PC-3 (cell line): ENCODE results near the gene PADI6. TPM values are rescaled to one million over a fixed set of nuclear protein-coding genes. Genes with fewer than 3 reads are reported as not detected.

Experiments
- ATAC-seq: fragments of 200-7000 bp; cut with Tn5 transposase; 2 replicates; pipeline ENCODE4 v1.9.1; 2020; ENCODE audit warnings: mild to moderate bottlenecking, moderate library complexity
- BruUV-seq: library from RNA; stranded (reverse); fragments of 400-500 nt; replicated peaks from 2 replicates; lab custom pipeline; 2021; lab: Mats Ljungman, UMichigan
- CTCF ChIA-PET: fragments of 300-600 bp; sonication (Branson Sonifier 250); formaldehyde crosslinking; loops from one replicate; lab custom pipeline; 2022; ENCODE audit warnings: antibody characterized with exemption; lab: Charles Lee
- POLR2A ChIA-PET: fragments of 300-600 bp; sonication (Branson Sonifier 250); formaldehyde crosslinking; loops from one replicate; lab custom pipeline; 2022; ENCODE audit warnings: antibody characterized with exemption; ENCODE audit not compliant: unreplicated experiment; lab: Charles Lee
- DNase-seq: peaks from one replicate; pipeline ENCODE4 v3.0.0-alpha.2; 2015
- H2AFZ ChIP-seq: fragments of 300-600 bp; sonication (generic); 2 replicates; pipeline ENCODE4 v1.6.0; 2016; ENCODE audit warnings: antibody characterized with exemption, low read length
- H3F3A ChIP-seq: fragments of 300-600 bp; sonication (generic); one replicate; pipeline ENCODE4 v1.6.0; 2017; ENCODE audit warnings: antibody characterized with exemption, low read length, control low read depth, mild to moderate bottlenecking; ENCODE audit not compliant: unreplicated experiment
- H3K27ac ChIP-seq: fragments of 300-600 bp; sonication (generic); 2 replicates; pipeline ENCODE4 v1.5.1; 2016; ENCODE audit warnings: mild to moderate bottlenecking, low read length
- H3K27me3 ChIP-seq: fragments of 300-600 bp; sonication (generic); 2 replicates; pipeline ENCODE4 v1.6.1; 2016; ENCODE audit warnings: low read length, mixed read lengths
- H3K36me3 ChIP-seq: fragments of 300-600 bp; sonication (generic); 2 replicates; pipeline ENCODE4 v1.6.1; 2016; ENCODE audit warnings: low read depth, mixed run types, low read length, mixed read lengths
- H3K4me1 ChIP-seq: fragments of 300-600 bp; sonication (generic); 2 replicates; pipeline ENCODE4 v1.5.1; 2016; ENCODE audit warnings: low read length; ENCODE audit not compliant: insufficient read depth
- H3K4me2 ChIP-seq: fragments of 300-600 bp; sonication (generic); 2 replicates; pipeline ENCODE4 v1.6.0; 2016; ENCODE audit warnings: low read length
- H3K4me3 ChIP-seq: fragments of 300-600 bp; sonication (generic); 2 replicates; pipeline ENCODE4 v1.5.1; 2016; ENCODE audit warnings: mild to moderate bottlenecking, low read length, mixed read lengths
- H3K79me2 ChIP-seq: fragments of 300-600 bp; sonication (generic); 2 replicates; pipeline ENCODE4 v1.6.1; 2017; ENCODE audit warnings: low read length, mixed read lengths
- H3K9ac ChIP-seq: fragments of 300-600 bp; sonication (generic); 2 replicates; pipeline ENCODE4 v1.6.0; 2016; ENCODE audit warnings: mild to moderate bottlenecking, low read length
- H3K9me2 ChIP-seq: fragments of 300-600 bp; sonication (generic); replicated peaks from 2 replicates; pipeline ENCODE4 v1.6.1; 2016; ENCODE audit warnings: mixed run types, low read length, mixed read lengths
- H3K9me3 ChIP-seq: fragments of 300-600 bp; sonication (generic); 2 replicates; pipeline ENCODE4 v1.6.1; 2016; ENCODE audit warnings: low read length, mixed read lengths
- H4K20me1 ChIP-seq: fragments of 300-600 bp; sonication (generic); 2 replicates; pipeline ENCODE4 v1.6.1; 2016; ENCODE audit warnings: low read length, mixed read lengths
- CTCF ChIP-seq: fragments of 300-600 bp; sonication (generic); conservative IDR thresholded peaks from 2 replicates; pipeline ENCODE4 v1.5.1; 2017; ENCODE audit warnings: antibody characterized with exemption, low read depth, mild to moderate bottlenecking, low read length
- EZH2 ChIP-seq: fragments of 300-600 bp; sonication (generic); IDR thresholded peaks from one replicate; pipeline ENCODE4 v1.6.1; 2017; ENCODE audit warnings: antibody characterized with exemption, mild to moderate bottlenecking, low read length; ENCODE audit not compliant: unreplicated experiment
- EZH2phosphoT487 ChIP-seq: fragments of 300-600 bp; sonication (generic); IDR thresholded peaks from 2 replicates; pipeline ENCODE4 v1.6.1; 2018; ENCODE audit warnings: mild to moderate bottlenecking, antibody characterized with exemption, low read length, borderline replicate concordance
- intact Hi-C: fragments of 100-400 bp; cut with micrococcal nuclease; formaldehyde crosslinking; loops from 2 replicates; pipeline ENCODE4 v1.9.0; 2023
- total RNA-seq: library from RNA; depleted of rRNA; stranded (reverse); fragments of >200 nt; gene quantifications from 2 replicates; pipeline ENCODE4 v1.2.3, GENCODE V29; 2014

PADI6 gene
- total RNA-seq, 1 experiment from 2014 or later, result not detected

DNA sequence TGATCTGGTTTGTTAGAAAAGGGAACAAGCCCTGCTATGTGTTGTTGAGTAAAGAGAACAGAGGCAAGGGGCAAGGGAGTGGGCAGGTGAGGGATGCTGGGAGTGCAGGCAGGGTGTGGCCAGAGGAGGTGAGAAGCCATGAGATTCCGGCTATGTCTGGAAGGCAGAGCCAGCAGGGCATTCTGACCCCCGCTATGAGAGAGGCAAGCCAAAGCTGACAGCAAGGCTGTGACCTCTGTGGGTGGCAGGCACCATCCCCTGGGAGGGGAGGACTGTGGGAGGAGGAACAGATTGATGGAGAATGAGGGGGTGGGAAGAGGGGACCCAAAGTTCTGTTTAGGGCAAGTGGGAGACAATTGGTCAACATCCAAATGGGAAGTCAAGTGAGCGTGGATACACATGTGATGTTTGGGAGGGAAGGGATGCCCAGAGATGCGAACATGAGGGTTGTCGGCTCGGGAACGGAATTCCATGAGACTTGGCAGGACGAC is 19.5 kb upstream of the PADI6 start:
- Histone ChIP-seq H3K9me2 (no peaks in the 10 kb centered on the region), H3K4me1 (peaks cover 16% of the 10 kb centered on the region), H3K27ac (no peak overlapping the region), H3K4me2 (no peak overlapping the region), H4K20me1 (no peaks in the 10 kb centered on the region), H3K36me3 (no peaks in the 10 kb centered on the region), H3K27me3 (no peaks in the 10 kb centered on the region), H2AFZ (no peak overlapping the region), H3K79me2 (no peaks in the 10 kb centered on the region), H3K4me3 (no peak overlapping the region), H3F3A (no peaks in the 10 kb centered on the region), H3K9ac (no peak overlapping the region), H3K9me3 (no peaks in the 10 kb centered on the region)
- no TSS peak for BruUV-seq
- TF ChIP-seq CTCF (no peak), EZH2phosphoT487 (no peak), EZH2 (no peak)
- intact Hi-C loops, result no loop called here
- POLR2A ChIA-PET, result no interaction called here
- DNase-seq, result no peak
- ATAC-seq, result no peak
- CTCF ChIA-PET, result no interaction called here

- DNase-seq, result no peak
- Histone ChIP-seq H3K79me2 (no peaks in the 10 kb centered on the region), H3K9me3 (no peaks in the 10 kb centered on the region), H3K27ac (no peak overlapping the region), H4K20me1 (no peaks in the 10 kb centered on the region), H3K27me3 (no peaks in the 10 kb centered on the region), H3K36me3 (no peaks in the 10 kb centered on the region), H3K4me3 (no peak overlapping the region), H3K9ac (no peak overlapping the region), H3K9me2 (no peaks in the 10 kb centered on the region), H2AFZ (no peak overlapping the region), H3F3A (no peaks in the 10 kb centered on the region), H3K4me1 (no peaks in the 10 kb centered on the region), H3K4me2 (no peak overlapping the region)
- ChIA-PET CTCF (no interaction called here), POLR2A (no interaction called here)
- BruUV-seq, result no TSS peak
- TF ChIP-seq EZH2 (no peak), CTCF (no peak), EZH2phosphoT487 (no peak)
- ATAC-seq, result no peak
- intact Hi-C loops, result no loop called here
These were observed 16.1 kb upstream of the PADI6 start for GRCh38 chr1:17355898-17356297.

GRCh38 chr1:17356387-17357026 is 15.5 kb upstream of the PADI6 start:
- ChIA-PET POLR2A (no interaction called here), CTCF (no interaction called here)
- H3K27ac ChIP-seq, result no peak overlapping the region
- H3K27me3 ChIP-seq, result no peaks in the 10 kb centered on the region
- H2AFZ ChIP-seq, result no peak overlapping the region
- intact Hi-C loops, result no loop called here
- H4K20me1 ChIP-seq, result no peaks in the 10 kb centered on the region
- H3K4me1 ChIP-seq, result no peaks in the 10 kb centered on the region
- H3K4me2 ChIP-seq, result no peak overlapping the region
- no peaks in the 10 kb centered on the region for H3K9me2 ChIP-seq
- TF ChIP-seq EZH2, result no peak
- TF ChIP-seq CTCF, result no peak
- no peak for TF ChIP-seq EZH2phosphoT487
- no peak overlapping the region for H3K9ac ChIP-seq
- BruUV-seq, result no TSS peak
- DNase-seq (no peak), ATAC-seq (no peak)
- H3K79me2 ChIP-seq, result no peaks in the 10 kb centered on the region
- no peaks in the 10 kb centered on the region for H3F3A ChIP-seq
- no peaks in the 10 kb centered on the region for H3K9me3 ChIP-seq
- H3K4me3 ChIP-seq, result no peak overlapping the region
- H3K36me3 ChIP-seq, result no peaks in the 10 kb centered on the region
